ENCODE results near the gene BPI. TPM values are rescaled to one million over a fixed set of nuclear protein-coding genes. Genes with fewer than 3 reads are reported as not detected.

The BPI gene
- total RNA-seq, 1 donor, result under 0.01 TPM

DNA sequence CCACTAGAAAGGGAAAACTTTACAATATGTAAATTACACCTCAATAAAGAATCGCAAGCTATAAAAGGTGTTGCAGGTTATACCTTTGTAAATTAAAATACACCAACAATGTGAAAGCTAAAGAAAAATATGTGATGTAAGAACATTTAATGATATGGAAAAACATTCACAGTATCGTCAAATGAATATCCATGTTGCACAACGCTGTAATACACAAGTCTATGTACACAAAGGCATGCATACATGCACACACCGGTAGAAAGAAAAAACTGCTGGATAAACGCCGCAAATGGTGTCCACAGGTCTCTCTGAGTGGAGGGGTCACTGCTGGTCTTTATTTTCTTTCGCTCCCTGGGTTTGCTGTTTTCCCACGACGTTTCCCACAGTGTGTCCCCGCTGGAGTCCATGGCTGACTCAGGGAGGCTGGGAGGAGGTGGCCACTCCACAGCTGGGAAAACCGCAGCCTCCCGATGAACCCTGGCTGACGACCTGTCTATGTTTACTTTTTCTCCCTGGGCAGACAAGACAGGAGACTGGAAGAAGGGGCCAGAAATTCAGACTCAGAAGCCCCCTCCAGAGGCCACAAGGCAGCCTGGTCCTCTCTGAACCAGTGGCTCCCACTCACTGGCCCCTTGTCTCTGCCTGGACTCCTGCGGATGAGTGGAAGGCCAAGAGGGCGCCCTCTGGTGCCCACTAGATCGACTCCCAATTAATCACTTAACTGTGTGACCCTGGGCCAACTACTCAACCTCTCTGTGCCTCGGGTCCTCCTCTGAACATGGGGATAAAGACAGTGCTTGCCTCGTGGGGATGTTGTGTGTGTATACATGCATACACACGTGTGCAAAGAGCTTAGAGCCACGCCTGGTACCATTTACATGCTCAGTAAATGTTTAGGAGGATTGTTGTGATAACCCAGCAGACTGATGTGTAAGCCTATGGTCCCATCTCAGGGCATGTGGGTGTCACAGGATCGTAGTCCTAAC is 12.8 kb upstream of the BPI start:
- H3K4me2 ChIP-seq (ENCODE audit: insufficient read depth, low read length), result peak overlapping the region; percentile 29
- peak; percentile 88 for DNase-seq (ENCODE audit: insufficient read length, low spot score, missing footprints)
- H3K4me1 ChIP-seq (ENCODE audit: insufficient read depth, low read length), result peaks cover 27% of the 10 kb centered on the region
- H2AFZ ChIP-seq (ENCODE audit: low read length), result peak overlapping the region; percentile 2
- peak; percentile 59 for TF ChIP-seq CTCF (IDR thresholded peaks at IDR 0.05; ENCODE audit: extremely low read depth, low read depth, low read length)
- no peaks in the 10 kb centered on the region for H3K36me3 ChIP-seq (ENCODE audit: insufficient read depth, low read length)
- H3K79me2 ChIP-seq (ENCODE audit: insufficient read depth, low read length), result no peaks in the 10 kb centered on the region
- no peaks in the 10 kb centered on the region for H3K27me3 ChIP-seq (ENCODE audit: insufficient read depth, low read length)
- peak overlapping the region; percentile 21 for H3K4me3 ChIP-seq (ENCODE audit: insufficient read depth, low read length)
- peaks cover 3% of the 10 kb centered on the region for H3K9me3 ChIP-seq (ENCODE audit: low read depth, low read length)
- H4K20me1 ChIP-seq (ENCODE audit: insufficient read depth, low read length), result no peaks in the 10 kb centered on the region
- peak overlapping the region; percentile 17 for H3K27ac ChIP-seq (ENCODE audit: low read depth, low read length)

- Histone ChIP-seq H4K20me1 (ENCODE audit: insufficient read depth, low read length) (no peaks in the 10 kb centered on the region), H3K27me3 (ENCODE audit: insufficient read depth, low read length) (no peaks in the 10 kb centered on the region)
Measured at GRCh38 chr20:38291966-38292365, 12.0 kb upstream of the BPI start.

DNA sequence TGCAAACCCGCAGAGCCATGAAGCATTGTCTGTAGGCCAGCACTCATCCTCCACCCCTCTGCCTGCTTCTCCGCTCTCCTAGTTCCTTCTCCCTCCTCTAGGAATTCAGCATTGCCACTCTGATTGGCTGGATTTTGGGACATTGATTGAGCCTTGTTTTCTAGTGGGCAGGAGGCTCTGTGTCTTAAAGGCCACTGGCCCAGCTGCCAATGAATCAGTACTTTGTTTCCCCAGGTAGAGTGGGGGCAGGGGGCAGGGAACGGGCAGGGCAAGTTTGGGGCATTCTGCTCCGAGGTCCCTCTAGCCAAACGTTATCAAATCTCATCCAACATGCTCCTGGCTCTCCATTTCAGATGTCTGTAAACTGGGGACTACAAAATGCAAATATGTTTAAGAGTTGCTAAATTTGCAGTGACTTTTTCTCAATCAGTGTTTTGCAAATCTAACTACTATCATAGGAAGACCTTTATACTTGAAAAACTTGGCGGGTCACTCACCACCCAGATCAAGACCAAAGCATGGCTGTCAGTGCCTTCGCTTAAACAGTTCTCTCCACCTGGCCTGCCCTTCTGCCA is 10.4 kb upstream of the BPI start:
- Histone ChIP-seq H3K4me1 (ENCODE audit: insufficient read depth, low read length) (peaks cover 11% of the 10 kb centered on the region), H3K27me3 (ENCODE audit: insufficient read depth, low read length) (no peaks in the 10 kb centered on the region), H3K9me3 (ENCODE audit: low read depth, low read length) (peaks cover 3% of the 10 kb centered on the region), H3K27ac (ENCODE audit: low read depth, low read length) (no peak overlapping the region), H3K79me2 (ENCODE audit: insufficient read depth, low read length) (no peaks in the 10 kb centered on the region), H4K20me1 (ENCODE audit: insufficient read depth, low read length) (no peaks in the 10 kb centered on the region), H3K4me3 (ENCODE audit: insufficient read depth, low read length) (no peak overlapping the region), H3K4me2 (ENCODE audit: insufficient read depth, low read length) (no peak overlapping the region), H3K36me3 (ENCODE audit: insufficient read depth, low read length) (no peaks in the 10 kb centered on the region), H2AFZ (ENCODE audit: low read length) (no peak overlapping the region)
- DNase-seq (ENCODE audit: insufficient read length, low spot score, missing footprints), result peak; percentile 22
- no peak for TF ChIP-seq CTCF (IDR thresholded peaks at IDR 0.05; ENCODE audit: extremely low read depth, low read depth, low read length)

More at GRCh38 chr20:38291966-38292365, 12.0 kb upstream of the BPI start:
- Histone ChIP-seq H3K79me2 (ENCODE audit: insufficient read depth, low read length) (no peaks in the 10 kb centered on the region), H3K4me1 (ENCODE audit: insufficient read depth, low read length) (peaks cover 24% of the 10 kb centered on the region), H3K9me3 (ENCODE audit: low read depth, low read length) (peaks cover 3% of the 10 kb centered on the region), H3K36me3 (ENCODE audit: insufficient read depth, low read length) (no peaks in the 10 kb centered on the region), H2AFZ (ENCODE audit: low read length) (no peak overlapping the region), H3K4me3 (ENCODE audit: insufficient read depth, low read length) (no peak overlapping the region), H3K4me2 (ENCODE audit: insufficient read depth, low read length) (no peak overlapping the region), H3K27ac (ENCODE audit: low read depth, low read length) (no peak overlapping the region)
- no peak for TF ChIP-seq CTCF (IDR thresholded peaks at IDR 0.05; ENCODE audit: extremely low read depth, low read depth, low read length)
- no peak for DNase-seq (ENCODE audit: insufficient read length, low spot score, missing footprints)

GRCh38 chr20:38294076-38294591 is 9.8 kb upstream of the BPI start:
- no peaks in the 10 kb centered on the region for H3K36me3 ChIP-seq (ENCODE audit: insufficient read depth, low read length)
- no peak overlapping the region for H3K4me2 ChIP-seq (ENCODE audit: insufficient read depth, low read length)
- peaks cover 3% of the 10 kb centered on the region for H3K9me3 ChIP-seq (ENCODE audit: low read depth, low read length)
- no peaks in the 10 kb centered on the region for H3K79me2 ChIP-seq (ENCODE audit: insufficient read depth, low read length)
- TF ChIP-seq CTCF (IDR thresholded peaks at IDR 0.05; ENCODE audit: extremely low read depth, low read depth, low read length), result no peak
- no peak overlapping the region for H3K4me3 ChIP-seq (ENCODE audit: insufficient read depth, low read length)
- no peak overlapping the region for H3K27ac ChIP-seq (ENCODE audit: low read depth, low read length)
- no peak overlapping the region for H2AFZ ChIP-seq (ENCODE audit: low read length)
- no peaks in the 10 kb centered on the region for H3K27me3 ChIP-seq (ENCODE audit: insufficient read depth, low read length)
- peaks cover 16% of the 10 kb centered on the region for H3K4me1 ChIP-seq (ENCODE audit: insufficient read depth, low read length)
- no peak for DNase-seq (ENCODE audit: insufficient read length, low spot score, missing footprints)
- no peaks in the 10 kb centered on the region for H4K20me1 ChIP-seq (ENCODE audit: insufficient read depth, low read length)

Data from osteoblast (primary cell).